Fibroblast of villous mesenchyme (primary cell): ENCODE measurements around the gene VPS25. TPM values are rescaled to one million over a fixed set of nuclear protein-coding genes. Genes with fewer than 3 reads are reported as not detected.

Source experiments
- DNase-seq: peaks from one replicate; pipeline ENCODE4 v3.0.0-alpha.2; 2010; ENCODE audit warnings: low read depth
- H3K4me3 ChIP-seq: 2 replicates; pipeline ENCODE4 v1.5.1; 2011; ENCODE audit warnings: low read depth, mild to moderate bottlenecking, low read length
- CTCF ChIP-seq: IDR thresholded peaks from 2 replicates; pipeline ENCODE4 v1.5.1; 2012; ENCODE audit warnings: low read depth, mild to moderate bottlenecking, low read length; ENCODE audit not compliant: insufficient read depth
- total RNA-seq: library from RNA; depleted of rRNA; stranded (reverse); fragments of >200 nt; gene quantifications from 2 replicates; pipeline ENCODE4 v1.2.3, GENCODE V29; 2012

VPS25 gene
- total RNA-seq, 1 donor: 52.2 TPM

- no peak overlapping the region for H3K4me3 ChIP-seq
- peak; percentile 82 for DNase-seq
- no peak for TF ChIP-seq CTCF
These were observed 36.0 kb downstream of the VPS25 start for GRCh38 chr17:42809250-42809649.

GRCh38 chr17:42814633-42815399, 41.6 kb downstream of the VPS25 start:
- H3K4me3 ChIP-seq: no peak overlapping the region
- TF ChIP-seq CTCF: no peak
- peak; percentile 73 for DNase-seq

GRCh38 chr17:42817866-42818265, 44.6 kb downstream of the VPS25 start:
- DNase-seq: no peak
- TF ChIP-seq CTCF: no peak
- no peak overlapping the region for H3K4me3 ChIP-seq

GRCh38 chr17:42818379-42818778, 45.1 kb downstream of the VPS25 start:
- no peak for TF ChIP-seq CTCF
- DNase-seq: no peak

GRCh38 chr17:42819939-42820535, 46.8 kb downstream of the VPS25 start:
- TF ChIP-seq CTCF: peak; percentile 76
- peak; percentile 46 for DNase-seq
- no peak overlapping the region for H3K4me3 ChIP-seq

More at GRCh38 chr17:42818379-42818778, 45.1 kb downstream of the VPS25 start:
- no peak overlapping the region for H3K4me3 ChIP-seq

- TF ChIP-seq CTCF: no peak
- H3K4me3 ChIP-seq: no peak overlapping the region
These were observed 47.9 kb downstream of the VPS25 start for GRCh38 chr17:42821176-42821575.

More at GRCh38 chr17:42821176-42821575, 47.9 kb downstream of the VPS25 start:
- peak; percentile 68 for DNase-seq
